C4-2B (cell line): ENCODE measurements around the gene ANKRA2.

Experiments used
- ZFX ChIP-seq: fragments of 450-650 bp; IDR thresholded peaks from 2 replicates; pipeline ENCODE4 v1.6.1; 2017
- TF ChIP-seq, protein P1 (sequence below): fragments of 450-650 bp; conservative IDR thresholded peaks from 2 replicates; pipeline ENCODE4 v1.5.1; 2017; ENCODE audit warnings: mild to moderate bottlenecking

DNA sequence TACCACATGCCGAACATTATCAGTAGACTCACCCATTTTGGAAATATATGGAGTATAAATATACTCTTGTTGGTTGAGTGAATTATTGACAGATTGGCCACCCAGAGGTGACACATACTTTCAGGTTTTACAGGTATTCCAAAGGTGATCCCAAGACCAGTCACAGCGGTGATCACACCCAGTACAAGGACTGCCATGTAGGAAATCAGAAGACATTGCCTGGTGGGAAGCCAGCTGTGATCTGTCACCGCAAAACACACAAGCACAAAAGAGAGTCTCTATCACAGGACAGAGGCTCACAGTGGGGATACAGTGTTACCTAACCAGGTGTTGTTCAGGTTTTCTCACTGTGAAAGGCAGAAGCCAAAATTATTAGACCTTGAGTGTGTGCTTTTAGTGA, 51.4 kb downstream of the ANKRA2 start:
- TF ChIP-seq, protein P1, sequence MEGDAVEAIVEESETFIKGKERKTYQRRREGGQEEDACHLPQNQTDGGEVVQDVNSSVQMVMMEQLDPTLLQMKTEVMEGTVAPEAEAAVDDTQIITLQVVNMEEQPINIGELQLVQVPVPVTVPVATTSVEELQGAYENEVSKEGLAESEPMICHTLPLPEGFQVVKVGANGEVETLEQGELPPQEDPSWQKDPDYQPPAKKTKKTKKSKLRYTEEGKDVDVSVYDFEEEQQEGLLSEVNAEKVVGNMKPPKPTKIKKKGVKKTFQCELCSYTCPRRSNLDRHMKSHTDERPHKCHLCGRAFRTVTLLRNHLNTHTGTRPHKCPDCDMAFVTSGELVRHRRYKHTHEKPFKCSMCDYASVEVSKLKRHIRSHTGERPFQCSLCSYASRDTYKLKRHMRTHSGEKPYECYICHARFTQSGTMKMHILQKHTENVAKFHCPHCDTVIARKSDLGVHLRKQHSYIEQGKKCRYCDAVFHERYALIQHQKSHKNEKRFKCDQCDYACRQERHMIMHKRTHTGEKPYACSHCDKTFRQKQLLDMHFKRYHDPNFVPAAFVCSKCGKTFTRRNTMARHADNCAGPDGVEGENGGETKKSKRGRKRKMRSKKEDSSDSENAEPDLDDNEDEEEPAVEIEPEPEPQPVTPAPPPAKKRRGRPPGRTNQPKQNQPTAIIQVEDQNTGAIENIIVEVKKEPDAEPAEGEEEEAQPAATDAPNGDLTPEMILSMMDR, result no peak
- TF ChIP-seq ZFX, result no peak
